ENCODE data around the gene OBSCN. TPM values are rescaled to one million over a fixed set of nuclear protein-coding genes. Genes with fewer than 3 reads are reported as not detected.
"Not testable (repeated sequence)": the region's sequence is repeated elsewhere in the genome, so short reads cannot be mapped to it uniquely, and the experiment has no call there.

OBSCN gene
- polyA plus RNA-seq, 6 donors from 2014 or later: 0.78 to 2.5 (median 1.5) TPM

GRCh38 chr1:228216371-228217320, 8.8 kb downstream of the OBSCN start:
- Mint-ChIP-seq H3K4me1 (peaks cover 6 to 7% (median 6%) of the 10 kb centered on the region in 3 donors), H3K27me3 (no peaks in the 10 kb centered on the region), H3K4me3 (peak overlapping the region in 3 of 8 donors; percentile 18 to 68 (median 59)), H3K36me3 (peaks cover 0 to 7% of the 10 kb centered on the region in 2 donors), H3K9me3 (no peaks in the 10 kb centered on the region), H3K27ac (peak overlapping the region in 2 of 6 donors; percentile 7 to 21)
- DNase-seq (no peak), ATAC-seq (ENCODE audit: low read depth in 2 of 2) (no peak)

- ATAC-seq (ENCODE audit: low read depth in 2 of 2): no peak
- H3K9me3 Mint-ChIP-seq: no peaks in the 10 kb centered on the region
- DNase-seq: no peak
- peaks cover 3 to 7% of the 10 kb centered on the region in 2 donors for H3K36me3 Mint-ChIP-seq
- peaks cover 6 to 7% (median 6%) of the 10 kb centered on the region in 3 donors for H3K4me1 Mint-ChIP-seq
- no peaks in the 10 kb centered on the region for H3K27me3 Mint-ChIP-seq
- no peak overlapping the region for H3K27ac Mint-ChIP-seq
- H3K4me3 Mint-ChIP-seq: peak overlapping the region in 1 of 8 donors; percentile 58
These were observed 9.9 kb downstream of the OBSCN start for GRCh38 chr1:228217551-228218344.

GRCh38 chr1:228218513-228219244, 10.8 kb downstream of the OBSCN start:
- H3K4me3 Mint-ChIP-seq: peak overlapping the region in 1 of 8 donors; percentile 9
- no peaks in the 10 kb centered on the region for H3K27me3 Mint-ChIP-seq
- no peak for ATAC-seq (ENCODE audit: low read depth in 2 of 2)
- H3K9me3 Mint-ChIP-seq: peaks cover 0 to 1% (median 0%) of the 10 kb centered on the region in 7 donors
- no peak overlapping the region for H3K27ac Mint-ChIP-seq
- H3K36me3 Mint-ChIP-seq: peaks cover 7 to 11% of the 10 kb centered on the region in 2 donors
- no peak for DNase-seq
- H3K4me1 Mint-ChIP-seq: peaks cover 0 to 4% (median 2%) of the 10 kb centered on the region in 3 donors

GRCh38 chr1:228219245-228219961, 11.6 kb downstream of the OBSCN start:
- Mint-ChIP-seq H3K4me1 (peaks cover 0 to 2% (median 0%) of the 10 kb centered on the region in 3 donors), H3K9me3 (peaks cover 0 to 5% (median 1%) of the 10 kb centered on the region in 7 donors), H3K36me3 (peaks cover 7 to 18% of the 10 kb centered on the region in 2 donors), H3K27ac (no peak overlapping the region), H3K27me3 (no peaks in the 10 kb centered on the region), H3K4me3 (no peak overlapping the region)
- no peak for DNase-seq
- ATAC-seq (ENCODE audit: low read depth in 2 of 2): no peak

- ATAC-seq (ENCODE audit: low read depth in 2 of 2): no peak
- Mint-ChIP-seq H3K4me1 (peaks cover 0 to 2% (median 0%) of the 10 kb centered on the region in 3 donors), H3K9me3 (peaks cover 0 to 11% (median 2%) of the 10 kb centered on the region in 7 donors), H3K27ac (no peak overlapping the region), H3K4me3 (no peak overlapping the region), H3K27me3 (no peaks in the 10 kb centered on the region), H3K36me3 (peaks cover 14 to 26% of the 10 kb centered on the region in 2 donors)
- DNase-seq: no peak
These were observed 12.3 kb downstream of the OBSCN start for GRCh38 chr1:228219962-228220780.

GRCh38 chr1:228221097-228221496, 13.3 kb downstream of the OBSCN start:
- not testable (repeated sequence) for DNase-seq; H3K4me1 Mint-ChIP-seq; ATAC-seq (ENCODE audit: low read depth in 2 of 2); H3K27me3 Mint-ChIP-seq; H3K4me3 Mint-ChIP-seq
- Mint-ChIP-seq H3K9me3 (peaks cover 0 to 15% (median 2%) of the 10 kb centered on the region in 7 donors), H3K27ac (peak overlapping the region in 1 of 6 donors; percentile 21), H3K36me3 (peaks cover 17 to 28% of the 10 kb centered on the region in 2 donors)

GRCh38 chr1:228222548-228222947, 14.7 kb downstream of the OBSCN start:
- no peak for ATAC-seq (ENCODE audit: low read depth in 2 of 2)
- Mint-ChIP-seq H3K36me3 (peaks cover 17 to 28% of the 10 kb centered on the region in 2 donors), H3K27ac (no peak overlapping the region), H3K9me3 (peaks cover 0 to 15% (median 2%) of the 10 kb centered on the region in 7 donors), H3K27me3 (no peaks in the 10 kb centered on the region), H3K4me1 (no peaks in the 10 kb centered on the region), H3K4me3 (no peak overlapping the region)
- no peak for DNase-seq

- Mint-ChIP-seq H3K9me3 (peaks cover 0 to 15% (median 2%) of the 10 kb centered on the region in 7 donors), H3K27me3 (no peaks in the 10 kb centered on the region), H3K4me3 (no peak overlapping the region), H3K4me1 (no peaks in the 10 kb centered on the region), H3K27ac (no peak overlapping the region), H3K36me3 (peaks cover 15 to 36% of the 10 kb centered on the region in 2 donors)
- no peak for DNase-seq
- no peak for ATAC-seq (ENCODE audit: low read depth in 2 of 2)
These were observed 16.6 kb downstream of the OBSCN start for GRCh38 chr1:228224198-228225164.

- Mint-ChIP-seq H3K4me3 (no peak overlapping the region), H3K4me1 (no peaks in the 10 kb centered on the region), H3K27me3 (no peaks in the 10 kb centered on the region), H3K9me3 (peaks cover 0 to 15% (median 2%) of the 10 kb centered on the region in 7 donors), H3K27ac (no peak overlapping the region), H3K36me3 (peaks cover 17 to 36% of the 10 kb centered on the region in 2 donors)
- DNase-seq (no peak), ATAC-seq (ENCODE audit: low read depth in 2 of 2) (no peak)
These were observed 17.4 kb downstream of the OBSCN start for GRCh38 chr1:228225165-228225710.

GRCh38 chr1:228225740-228226139, 17.9 kb downstream of the OBSCN start:
- ATAC-seq (ENCODE audit: low read depth in 2 of 2): no peak
- DNase-seq: no peak
- H3K4me3 Mint-ChIP-seq: peak overlapping the region in 1 of 8 donors; percentile 15
- no peak overlapping the region for H3K27ac Mint-ChIP-seq
- peaks cover 20 to 36% of the 10 kb centered on the region in 2 donors for H3K36me3 Mint-ChIP-seq
- peaks cover 0 to 15% (median 2%) of the 10 kb centered on the region in 7 donors for H3K9me3 Mint-ChIP-seq
- H3K27me3 Mint-ChIP-seq: no peaks in the 10 kb centered on the region
- no peaks in the 10 kb centered on the region for H3K4me1 Mint-ChIP-seq
